Spleen (tissue), 7 donors: Measurements from ENCODE around the gene FCN3.

Experiments
- POLR2A ChIP-seq, 3 donors: fragments of 450-650 bp; IDR thresholded peaks; one replicate each; pipeline ENCODE4 v1.5.1; 2017; ENCODE audit warnings: antibody characterized with exemption in 3 of 3, mild to moderate bottlenecking in 1 of 3
- TF ChIP-seq, protein P1 (sequence below), 11 experiments: fragments of 200-600 bp in 7 of 11; fragments of 450-650 bp in 4 of 11; sonication (generic) in 4 of 11; IDR thresholded peaks in 8 of 11; conservative IDR thresholded peaks in 3 of 11; 1 replicate in 7 of 11; 2 replicates in 4 of 11; pipeline versions ENCODE4 v1.4.0 to v1.8.0; 2016 to 2021; ENCODE audit warnings: antibody characterized with exemption in 11 of 11, inconsistent platforms in 4 of 11, mild to moderate bottlenecking in 1 of 11
- donor health status: DM: no; HTN: no; CAD: no; lungs with moderate emphysema.
- donor health status: DM: no; HTN: no; CAD: no.
- donor health status: DM: no; HTN: no; CAD: no.

DNA sequence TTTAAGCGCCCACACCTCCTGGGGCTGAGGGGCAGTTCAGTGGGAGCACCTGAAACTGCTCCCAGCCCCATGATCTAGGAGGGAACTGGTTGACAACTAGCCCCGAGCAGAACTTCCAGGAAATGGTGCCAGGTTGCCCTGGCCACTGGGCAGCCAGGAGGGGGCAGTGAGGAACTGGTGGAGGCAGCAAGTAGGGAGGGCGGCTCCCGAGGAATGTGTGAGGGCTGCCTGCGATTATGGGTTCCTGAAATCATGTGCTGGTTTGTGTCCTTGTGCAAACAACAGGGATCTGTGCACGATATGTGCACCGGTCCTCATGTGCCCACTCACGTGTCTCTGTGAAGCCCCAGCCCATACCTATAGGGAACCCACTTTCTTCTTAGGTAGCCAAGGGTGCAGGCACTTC lies 27.7 kb upstream of the FCN3 start:
- TF ChIP-seq, protein P1, sequence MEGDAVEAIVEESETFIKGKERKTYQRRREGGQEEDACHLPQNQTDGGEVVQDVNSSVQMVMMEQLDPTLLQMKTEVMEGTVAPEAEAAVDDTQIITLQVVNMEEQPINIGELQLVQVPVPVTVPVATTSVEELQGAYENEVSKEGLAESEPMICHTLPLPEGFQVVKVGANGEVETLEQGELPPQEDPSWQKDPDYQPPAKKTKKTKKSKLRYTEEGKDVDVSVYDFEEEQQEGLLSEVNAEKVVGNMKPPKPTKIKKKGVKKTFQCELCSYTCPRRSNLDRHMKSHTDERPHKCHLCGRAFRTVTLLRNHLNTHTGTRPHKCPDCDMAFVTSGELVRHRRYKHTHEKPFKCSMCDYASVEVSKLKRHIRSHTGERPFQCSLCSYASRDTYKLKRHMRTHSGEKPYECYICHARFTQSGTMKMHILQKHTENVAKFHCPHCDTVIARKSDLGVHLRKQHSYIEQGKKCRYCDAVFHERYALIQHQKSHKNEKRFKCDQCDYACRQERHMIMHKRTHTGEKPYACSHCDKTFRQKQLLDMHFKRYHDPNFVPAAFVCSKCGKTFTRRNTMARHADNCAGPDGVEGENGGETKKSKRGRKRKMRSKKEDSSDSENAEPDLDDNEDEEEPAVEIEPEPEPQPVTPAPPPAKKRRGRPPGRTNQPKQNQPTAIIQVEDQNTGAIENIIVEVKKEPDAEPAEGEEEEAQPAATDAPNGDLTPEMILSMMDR (IDR thresholded peaks at IDR 0.05 in 8 of 11, conservative IDR thresholded peaks at IDR 0.05 in 3 of 11) = peak in 10 of 11 experiments; percentile 46 to 70 (median 56)
- no peak for TF ChIP-seq POLR2A (IDR thresholded peaks at IDR 0.05)
